ENCODE results near the gene KLHL42. TPM values are rescaled to one million over a fixed set of nuclear protein-coding genes. Genes with fewer than 3 reads are reported as not detected.
A peak's percentile ranks its signal among the peaks of the same experiment; 100 is the strongest.

KLHL42 gene
- total RNA-seq, 1 donor = 42.0 TPM

- H3K79me2 ChIP-seq (ENCODE audit: insufficient read depth, low read length) = no peaks in the 10 kb centered on the region
- no peaks in the 10 kb centered on the region for H3K27me3 ChIP-seq (ENCODE audit: insufficient read depth, low read length)
- DNase-seq (ENCODE audit: insufficient read length, low spot score, missing footprints) = no peak
- no peak overlapping the region for H3K4me2 ChIP-seq (ENCODE audit: insufficient read depth, low read length)
- no peak overlapping the region for H3K27ac ChIP-seq (ENCODE audit: low read depth, low read length)
- no peak for TF ChIP-seq CTCF (IDR thresholded peaks at IDR 0.05; ENCODE audit: extremely low read depth, low read depth, low read length)
- no peaks in the 10 kb centered on the region for H3K36me3 ChIP-seq (ENCODE audit: insufficient read depth, low read length)
- H3K4me3 ChIP-seq (ENCODE audit: insufficient read depth, low read length) = no peak overlapping the region
- peaks cover 5% of the 10 kb centered on the region for H3K4me1 ChIP-seq (ENCODE audit: insufficient read depth, low read length)
- no peaks in the 10 kb centered on the region for H4K20me1 ChIP-seq (ENCODE audit: insufficient read depth, low read length)
- H3K9me3 ChIP-seq (ENCODE audit: low read depth, low read length) = no peaks in the 10 kb centered on the region
- no peak overlapping the region for H2AFZ ChIP-seq (ENCODE audit: low read length)
Observed at GRCh38 chr12:27806259-27806658, 26.2 kb downstream of the KLHL42 start.

- Histone ChIP-seq H3K27ac (ENCODE audit: low read depth, low read length) (no peak overlapping the region), H3K4me3 (ENCODE audit: insufficient read depth, low read length) (no peak overlapping the region), H2AFZ (ENCODE audit: low read length) (no peak overlapping the region), H3K9me3 (ENCODE audit: low read depth, low read length) (no peaks in the 10 kb centered on the region), H3K4me2 (ENCODE audit: insufficient read depth, low read length) (no peak overlapping the region), H3K36me3 (ENCODE audit: insufficient read depth, low read length) (no peaks in the 10 kb centered on the region), H3K79me2 (ENCODE audit: insufficient read depth, low read length) (no peaks in the 10 kb centered on the region), H3K4me1 (ENCODE audit: insufficient read depth, low read length) (peaks cover 6% of the 10 kb centered on the region), H3K27me3 (ENCODE audit: insufficient read depth, low read length) (no peaks in the 10 kb centered on the region), H4K20me1 (ENCODE audit: insufficient read depth, low read length) (no peaks in the 10 kb centered on the region)
- no peak for TF ChIP-seq CTCF (IDR thresholded peaks at IDR 0.05; ENCODE audit: extremely low read depth, low read depth, low read length)
- DNase-seq (ENCODE audit: insufficient read length, low spot score, missing footprints) = no peak
Observed at GRCh38 chr12:27807063-27807703, 27.1 kb downstream of the KLHL42 start.

GRCh38 chr12:27808841-27809240 lies 28.8 kb downstream of the KLHL42 start:
- H3K79me2 ChIP-seq (ENCODE audit: insufficient read depth, low read length) = no peaks in the 10 kb centered on the region
- H2AFZ ChIP-seq (ENCODE audit: low read length) = no peak overlapping the region
- no peak for DNase-seq (ENCODE audit: insufficient read length, low spot score, missing footprints)

GRCh38 chr12:27810756-27811155 lies 30.7 kb downstream of the KLHL42 start:
- peak overlapping the region; percentile 56 for H3K4me2 ChIP-seq (ENCODE audit: insufficient read depth, low read length)
- peak overlapping the region; percentile 14 for H2AFZ ChIP-seq (ENCODE audit: low read length)
- no peak overlapping the region for H3K4me3 ChIP-seq (ENCODE audit: insufficient read depth, low read length)

More at GRCh38 chr12:27808841-27809240, 28.8 kb downstream of the KLHL42 start:
- Histone ChIP-seq H4K20me1 (ENCODE audit: insufficient read depth, low read length) (no peaks in the 10 kb centered on the region), H3K9me3 (ENCODE audit: low read depth, low read length) (no peaks in the 10 kb centered on the region), H3K4me3 (ENCODE audit: insufficient read depth, low read length) (no peak overlapping the region), H3K27me3 (ENCODE audit: insufficient read depth, low read length) (no peaks in the 10 kb centered on the region), H3K4me2 (ENCODE audit: insufficient read depth, low read length) (no peak overlapping the region), H3K27ac (ENCODE audit: low read depth, low read length) (no peak overlapping the region), H3K36me3 (ENCODE audit: insufficient read depth, low read length) (no peaks in the 10 kb centered on the region), H3K4me1 (ENCODE audit: insufficient read depth, low read length) (peaks cover 6% of the 10 kb centered on the region)
- no peak for TF ChIP-seq CTCF (IDR thresholded peaks at IDR 0.05; ENCODE audit: extremely low read depth, low read depth, low read length)

More at GRCh38 chr12:27810756-27811155, 30.7 kb downstream of the KLHL42 start:
- no peaks in the 10 kb centered on the region for H3K79me2 ChIP-seq (ENCODE audit: insufficient read depth, low read length)
- no peak overlapping the region for H3K27ac ChIP-seq (ENCODE audit: low read depth, low read length)
- TF ChIP-seq CTCF (IDR thresholded peaks at IDR 0.05; ENCODE audit: extremely low read depth, low read depth, low read length) = no peak
- H3K4me1 ChIP-seq (ENCODE audit: insufficient read depth, low read length) = peaks cover 6% of the 10 kb centered on the region
- no peak for DNase-seq (ENCODE audit: insufficient read length, low spot score, missing footprints)
- H3K27me3 ChIP-seq (ENCODE audit: insufficient read depth, low read length) = no peaks in the 10 kb centered on the region
- no peaks in the 10 kb centered on the region for H4K20me1 ChIP-seq (ENCODE audit: insufficient read depth, low read length)
- H3K9me3 ChIP-seq (ENCODE audit: low read depth, low read length) = no peaks in the 10 kb centered on the region
- H3K36me3 ChIP-seq (ENCODE audit: insufficient read depth, low read length) = no peaks in the 10 kb centered on the region

All from osteoblast (primary cell).